MM.1S (cell line): ENCODE results near the gene GRK7.

Experiments used
- DNase-seq: peaks from one replicate; pipeline ENCODE4 v3.0.0-alpha.2; 2015
- H2AFZ ChIP-seq: fragments of 300-600 bp; sonication (generic); 2 replicates; pipeline ENCODE4 v1.6.0; 2016; ENCODE audit warnings: antibody characterized with exemption, low read length
- H3F3A ChIP-seq: fragments of 300-600 bp; sonication (generic); 2 replicates; pipeline ENCODE4 v1.6.1; 2016; ENCODE audit warnings: mild to moderate bottlenecking, antibody characterized with exemption, low read length, moderate library complexity, mixed read lengths; ENCODE audit not compliant: insufficient read depth
- H3K27ac ChIP-seq: fragments of 300-600 bp; sonication (generic); 2 replicates; pipeline ENCODE4 v1.5.1; 2016; ENCODE audit warnings: mild to moderate bottlenecking, low read length
- H3K27me3 ChIP-seq: fragments of 300-600 bp; sonication (generic); replicated peaks from 2 replicates; pipeline ENCODE4 v1.6.0; 2016; ENCODE audit warnings: low read length; ENCODE audit not compliant: insufficient read depth
- H3K36me3 ChIP-seq: fragments of 300-600 bp; sonication (generic); replicated peaks from 2 replicates; pipeline ENCODE4 v1.6.1; 2016; ENCODE audit warnings: mild to moderate bottlenecking, low read length, mixed read lengths; ENCODE audit not compliant: insufficient read depth
- H3K4me1 ChIP-seq: fragments of 300-600 bp; sonication (generic); 2 replicates; pipeline ENCODE4 v1.6.1; 2016; ENCODE audit warnings: low read length, mixed read lengths
- H3K4me2 ChIP-seq: fragments of 300-600 bp; sonication (generic); 2 replicates; pipeline ENCODE4 v1.6.0; 2016; ENCODE audit warnings: low read depth, low read length
- H3K4me3 ChIP-seq: fragments of 300-600 bp; sonication (generic); 2 replicates; pipeline ENCODE4 v1.5.1; 2016; ENCODE audit warnings: low read length, mixed read lengths
- H3K79me2 ChIP-seq: fragments of 300-600 bp; sonication (generic); 2 replicates; pipeline ENCODE4 v1.6.1; 2016; ENCODE audit warnings: mixed run types, low read length, mixed read lengths
- H3K9ac ChIP-seq: fragments of 300-600 bp; sonication (generic); 2 replicates; pipeline ENCODE4 v1.6.1; 2016; ENCODE audit warnings: low read length, mixed read lengths
- H3K9me2 ChIP-seq: fragments of 300-600 bp; sonication (generic); replicated peaks from 2 replicates; pipeline ENCODE4 v1.6.1; 2016; ENCODE audit warnings: mild to moderate bottlenecking, low read length, mixed read lengths; ENCODE audit not compliant: insufficient read depth
- H3K9me3 ChIP-seq: fragments of 300-600 bp; sonication (generic); replicated peaks from 2 replicates; pipeline ENCODE4 v1.6.1; 2016; ENCODE audit warnings: mild to moderate bottlenecking, low read length, mixed read lengths; ENCODE audit not compliant: insufficient read depth
- H4K20me1 ChIP-seq: fragments of 300-600 bp; sonication (generic); 2 replicates; pipeline ENCODE4 v1.6.1; 2016; ENCODE audit warnings: mild to moderate bottlenecking, low read length, moderate library complexity, mixed read lengths; ENCODE audit not compliant: insufficient read depth
- CTCF ChIP-seq: fragments of 300-600 bp; sonication (generic); IDR thresholded peaks from 2 replicates; pipeline ENCODE4 v1.5.1; 2016; ENCODE audit warnings: antibody characterized with exemption, low read length, mixed read lengths
- EZH2 ChIP-seq: fragments of 300-600 bp; sonication (generic); optimal IDR thresholded peaks from 2 replicates; pipeline ENCODE3; 2017; ENCODE audit warnings: low read depth, mild to moderate bottlenecking, antibody characterized with exemption, low read length, mixed read lengths
- EZH2phosphoT487 ChIP-seq: fragments of 300-600 bp; sonication (generic); IDR thresholded peaks from 2 replicates; pipeline ENCODE4 v1.6.1; 2018; ENCODE audit warnings: antibody characterized with exemption, low read length

GRK7 gene

GRCh38 chr3:141735176-141735575 lies 28.0 kb upstream of the GRK7 start:
- H3K9me2 ChIP-seq: no peaks in the 10 kb centered on the region
- H3K79me2 ChIP-seq: peaks cover 21% of the 10 kb centered on the region
- H3K9ac ChIP-seq: no peak overlapping the region
- no peaks in the 10 kb centered on the region for H3K9me3 ChIP-seq
- peaks cover 10% of the 10 kb centered on the region for H3K4me1 ChIP-seq
- no peaks in the 10 kb centered on the region for H4K20me1 ChIP-seq
- H3K27ac ChIP-seq: no peak overlapping the region
- no peaks in the 10 kb centered on the region for H3F3A ChIP-seq
- no peaks in the 10 kb centered on the region for H3K36me3 ChIP-seq
- H2AFZ ChIP-seq: no peak overlapping the region
- no peak for DNase-seq
- TF ChIP-seq EZH2phosphoT487 (no peak), EZH2 (no peak), CTCF (no peak)
- H3K4me2 ChIP-seq: no peak overlapping the region
- no peaks in the 10 kb centered on the region; the same call in 1 of the 2 replicates for H3K27me3 ChIP-seq
- H3K4me3 ChIP-seq: no peak overlapping the region

- H2AFZ ChIP-seq: no peak overlapping the region; the same call in 1 of the 2 replicates
- TF ChIP-seq EZH2phosphoT487: no peak
- TF ChIP-seq EZH2: no peak
- no peak for TF ChIP-seq CTCF
These were observed 27.3 kb upstream of the GRK7 start for GRCh38 chr3:141735770-141736465.

GRCh38 chr3:141737093-141737492 lies 26.1 kb upstream of the GRK7 start:
- H3K36me3 ChIP-seq: no peaks in the 10 kb centered on the region
- 0 out of 2 replicates have a peak, but pooled peaks cover 3% of the 10 kb centered on the region for H4K20me1 ChIP-seq
- no peaks in the 10 kb centered on the region for H3F3A ChIP-seq
- TF ChIP-seq CTCF (no peak), EZH2phosphoT487 (no peak), EZH2 (no peak)
- peaks cover 39% of the 10 kb centered on the region for H3K79me2 ChIP-seq
- no peaks in the 10 kb centered on the region for H3K9me3 ChIP-seq
- H3K27me3 ChIP-seq: no peaks in the 10 kb centered on the region; the same call in 1 of the 2 replicates
- no peaks in the 10 kb centered on the region for H3K9me2 ChIP-seq
- no peak overlapping the region for H3K4me3 ChIP-seq
- 0 out of 2 replicates have a peak overlapping the region, but pooled peaks have one; percentile 32 for H2AFZ ChIP-seq
- H3K4me2 ChIP-seq: no peak overlapping the region
- H3K9ac ChIP-seq: no peak overlapping the region
- H3K27ac ChIP-seq: no peak overlapping the region
- H3K4me1 ChIP-seq: peaks cover 18% of the 10 kb centered on the region
- DNase-seq: no peak

More at GRCh38 chr3:141735770-141736465, 27.3 kb upstream of the GRK7 start:
- no peaks in the 10 kb centered on the region; the same call in 1 of the 2 replicates for H3K27me3 ChIP-seq
- H3K9ac ChIP-seq: no peak overlapping the region
- H3K79me2 ChIP-seq: peaks cover 28% of the 10 kb centered on the region
- H3K36me3 ChIP-seq: no peaks in the 10 kb centered on the region
- H3K4me3 ChIP-seq: no peak overlapping the region
- no peaks in the 10 kb centered on the region for H3F3A ChIP-seq
- H3K9me2 ChIP-seq: no peaks in the 10 kb centered on the region
- H3K4me2 ChIP-seq: no peak overlapping the region
- 0 out of 2 replicates have a peak, but pooled peaks cover under 1% of the 10 kb centered on the region for H4K20me1 ChIP-seq
- H3K27ac ChIP-seq: no peak overlapping the region
- H3K9me3 ChIP-seq: no peaks in the 10 kb centered on the region
- no peak for DNase-seq
- peaks cover 16% of the 10 kb centered on the region for H3K4me1 ChIP-seq
